Measurements from ENCODE around the gene CYP24A1.

CYP24A1 gene

GRCh38 chr20:54199721-54200176 is 26.0 kb upstream of the CYP24A1 start:
- Histone ChIP-seq H3K4me3 (ENCODE audit: low read length) (no peak overlapping the region), H3K4me1 (ENCODE audit: control insufficient read depth, insufficient read depth, low read length) (no peaks in the 10 kb centered on the region), H3K36me3 (ENCODE audit: control insufficient read depth, insufficient read depth, low read length) (no peaks in the 10 kb centered on the region), H3K27me3 (ENCODE audit: control insufficient read depth, insufficient read depth, low read length) (no peaks in the 10 kb centered on the region), H3K9me3 (ENCODE audit: control insufficient read depth, low read length) (no peaks in the 10 kb centered on the region), H3K9ac (ENCODE audit: low read length) (no peak overlapping the region)

GRCh38 chr20:54199283-54199682 is 25.5 kb upstream of the CYP24A1 start:
- no peak overlapping the region for H3K9ac ChIP-seq (ENCODE audit: low read length)
- H3K36me3 ChIP-seq (ENCODE audit: control insufficient read depth, insufficient read depth, low read length) = no peaks in the 10 kb centered on the region
- no peaks in the 10 kb centered on the region for H3K4me1 ChIP-seq (ENCODE audit: control insufficient read depth, insufficient read depth, low read length)
- no peak overlapping the region for H3K4me3 ChIP-seq (ENCODE audit: low read length)
- no peaks in the 10 kb centered on the region for H3K9me3 ChIP-seq (ENCODE audit: control insufficient read depth, low read length)
- H3K27me3 ChIP-seq (ENCODE audit: control insufficient read depth, insufficient read depth, low read length) = no peaks in the 10 kb centered on the region

- Histone ChIP-seq H3K4me1 (ENCODE audit: control insufficient read depth, insufficient read depth, low read length) (no peaks in the 10 kb centered on the region), H3K4me3 (ENCODE audit: low read length) (no peak overlapping the region), H3K27me3 (ENCODE audit: control insufficient read depth, insufficient read depth, low read length) (no peaks in the 10 kb centered on the region), H3K36me3 (ENCODE audit: control insufficient read depth, insufficient read depth, low read length) (no peaks in the 10 kb centered on the region), H3K9ac (ENCODE audit: low read length) (no peak overlapping the region), H3K9me3 (ENCODE audit: control insufficient read depth, low read length) (no peaks in the 10 kb centered on the region)
Measured at GRCh38 chr20:54197621-54198604, 24.1 kb upstream of the CYP24A1 start.

- Histone ChIP-seq H3K9ac (ENCODE audit: low read length) (no peak overlapping the region), H3K4me3 (ENCODE audit: low read length) (no peak overlapping the region), H3K4me1 (ENCODE audit: control insufficient read depth, insufficient read depth, low read length) (no peaks in the 10 kb centered on the region), H3K27me3 (ENCODE audit: control insufficient read depth, insufficient read depth, low read length) (no peaks in the 10 kb centered on the region), H3K9me3 (ENCODE audit: control insufficient read depth, low read length) (no peaks in the 10 kb centered on the region), H3K36me3 (ENCODE audit: control insufficient read depth, insufficient read depth, low read length) (no peaks in the 10 kb centered on the region)
Measured at GRCh38 chr20:54195483-54196472, 22.0 kb upstream of the CYP24A1 start.

- H3K4me3 ChIP-seq (ENCODE audit: low read length) = no peak overlapping the region
- H3K27me3 ChIP-seq (ENCODE audit: control insufficient read depth, insufficient read depth, low read length) = no peaks in the 10 kb centered on the region
- no peaks in the 10 kb centered on the region for H3K36me3 ChIP-seq (ENCODE audit: control insufficient read depth, insufficient read depth, low read length)
- no peak overlapping the region for H3K9ac ChIP-seq (ENCODE audit: low read length)
- no peaks in the 10 kb centered on the region for H3K9me3 ChIP-seq (ENCODE audit: control insufficient read depth, low read length)
- no peaks in the 10 kb centered on the region for H3K4me1 ChIP-seq (ENCODE audit: control insufficient read depth, insufficient read depth, low read length)
Measured at GRCh38 chr20:54194724-54195438, 21.1 kb upstream of the CYP24A1 start.

- H3K4me1 ChIP-seq (ENCODE audit: control insufficient read depth, insufficient read depth, low read length) = no peaks in the 10 kb centered on the region
- no peak overlapping the region for H3K9ac ChIP-seq (ENCODE audit: low read length)
- H3K9me3 ChIP-seq (ENCODE audit: control insufficient read depth, low read length) = no peaks in the 10 kb centered on the region
- H3K27me3 ChIP-seq (ENCODE audit: control insufficient read depth, insufficient read depth, low read length) = no peaks in the 10 kb centered on the region
- no peak overlapping the region for H3K4me3 ChIP-seq (ENCODE audit: low read length)
- no peaks in the 10 kb centered on the region for H3K36me3 ChIP-seq (ENCODE audit: control insufficient read depth, insufficient read depth, low read length)
Measured at GRCh38 chr20:54193817-54194216, 20.0 kb upstream of the CYP24A1 start.

- no peak overlapping the region for H3K9ac ChIP-seq (ENCODE audit: low read length)
- no peaks in the 10 kb centered on the region for H3K36me3 ChIP-seq (ENCODE audit: control insufficient read depth, insufficient read depth, low read length)
Measured at GRCh38 chr20:54190217-54190616, 16.4 kb upstream of the CYP24A1 start.

GRCh38 chr20:54189630-54190029 is 15.8 kb upstream of the CYP24A1 start:
- Histone ChIP-seq H3K9ac (ENCODE audit: low read length) (no peak overlapping the region), H3K4me3 (ENCODE audit: low read length) (no peak overlapping the region), H3K27me3 (ENCODE audit: control insufficient read depth, insufficient read depth, low read length) (no peaks in the 10 kb centered on the region), H3K9me3 (ENCODE audit: control insufficient read depth, low read length) (no peaks in the 10 kb centered on the region), H3K4me1 (ENCODE audit: control insufficient read depth, insufficient read depth, low read length) (peaks cover 18% of the 10 kb centered on the region), H3K36me3 (ENCODE audit: control insufficient read depth, insufficient read depth, low read length) (no peaks in the 10 kb centered on the region)

More at GRCh38 chr20:54190217-54190616, 16.4 kb upstream of the CYP24A1 start:
- peaks cover 12% of the 10 kb centered on the region for H3K4me1 ChIP-seq (ENCODE audit: control insufficient read depth, insufficient read depth, low read length)
- H3K4me3 ChIP-seq (ENCODE audit: low read length) = no peak overlapping the region
- no peaks in the 10 kb centered on the region for H3K27me3 ChIP-seq (ENCODE audit: control insufficient read depth, insufficient read depth, low read length)
- no peaks in the 10 kb centered on the region for H3K9me3 ChIP-seq (ENCODE audit: control insufficient read depth, low read length)

GRCh38 chr20:54188132-54188849 is 14.5 kb upstream of the CYP24A1 start:
- no peaks in the 10 kb centered on the region for H3K36me3 ChIP-seq (ENCODE audit: control insufficient read depth, insufficient read depth, low read length)
- no peaks in the 10 kb centered on the region for H3K9me3 ChIP-seq (ENCODE audit: control insufficient read depth, low read length)

GRCh38 chr20:54184904-54185626 is 11.3 kb upstream of the CYP24A1 start:
- Histone ChIP-seq H3K27me3 (ENCODE audit: control insufficient read depth, insufficient read depth, low read length) (no peaks in the 10 kb centered on the region), H3K4me1 (ENCODE audit: control insufficient read depth, insufficient read depth, low read length) (peaks cover 25% of the 10 kb centered on the region), H3K9ac (ENCODE audit: low read length) (no peak overlapping the region), H3K4me3 (ENCODE audit: low read length) (no peak overlapping the region), H3K36me3 (ENCODE audit: control insufficient read depth, insufficient read depth, low read length) (no peaks in the 10 kb centered on the region), H3K9me3 (ENCODE audit: control insufficient read depth, low read length) (no peaks in the 10 kb centered on the region)

More at GRCh38 chr20:54188132-54188849, 14.5 kb upstream of the CYP24A1 start:
- H3K4me1 ChIP-seq (ENCODE audit: control insufficient read depth, insufficient read depth, low read length) = peaks cover 25% of the 10 kb centered on the region
- no peak overlapping the region for H3K4me3 ChIP-seq (ENCODE audit: low read length)
- H3K27me3 ChIP-seq (ENCODE audit: control insufficient read depth, insufficient read depth, low read length) = no peaks in the 10 kb centered on the region
- no peak overlapping the region for H3K9ac ChIP-seq (ENCODE audit: low read length)

All from mucosa of stomach (tissue), 1 donor.